Activated naive CD8-positive, alpha-beta T cell treated with anti-CD3 and anti-CD28 coated beads for 36 hours (primary cell): ENCODE results near the gene AMOTL2. TPM values are rescaled to one million over a fixed set of nuclear protein-coding genes. Genes with fewer than 3 reads are reported as not detected.

Experiments
- DNase-seq: peaks from one replicate; pipeline ENCODE4 v3.0.0; 2021
- H3K27ac Mint-ChIP-seq: one replicate; pipeline ENCODE4 v1.8.0; 2022; ENCODE audit warnings: mild to moderate bottlenecking, moderate library complexity, mixed read lengths
- H3K27me3 Mint-ChIP-seq: one replicate; pipeline ENCODE4 v1.8.0; 2022; ENCODE audit warnings: mild to moderate bottlenecking, mixed read lengths
- H3K36me3 Mint-ChIP-seq: one replicate; pipeline ENCODE4 v1.8.0; 2021; ENCODE audit warnings: mild to moderate bottlenecking, mixed read lengths
- H3K4me1 Mint-ChIP-seq: one replicate; pipeline ENCODE4 v1.8.0; 2021; ENCODE audit warnings: mixed read lengths
- H3K4me3 Mint-ChIP-seq: one replicate; pipeline ENCODE4 v1.8.0; 2022; ENCODE audit warnings: mild to moderate bottlenecking, moderate library complexity, mixed read lengths
- H3K9me3 Mint-ChIP-seq: one replicate; pipeline ENCODE4 v1.8.0; 2022; ENCODE audit warnings: mixed read lengths
- total RNA-seq, 2 experiments: library from RNA; stranded (reverse); gene quantifications; one replicate each; pipeline ENCODE4 v1.2.3, GENCODE V29; 2021

Gene AMOTL2
- total RNA-seq, 2 experiments from 2014 or later: not detected

DNA sequence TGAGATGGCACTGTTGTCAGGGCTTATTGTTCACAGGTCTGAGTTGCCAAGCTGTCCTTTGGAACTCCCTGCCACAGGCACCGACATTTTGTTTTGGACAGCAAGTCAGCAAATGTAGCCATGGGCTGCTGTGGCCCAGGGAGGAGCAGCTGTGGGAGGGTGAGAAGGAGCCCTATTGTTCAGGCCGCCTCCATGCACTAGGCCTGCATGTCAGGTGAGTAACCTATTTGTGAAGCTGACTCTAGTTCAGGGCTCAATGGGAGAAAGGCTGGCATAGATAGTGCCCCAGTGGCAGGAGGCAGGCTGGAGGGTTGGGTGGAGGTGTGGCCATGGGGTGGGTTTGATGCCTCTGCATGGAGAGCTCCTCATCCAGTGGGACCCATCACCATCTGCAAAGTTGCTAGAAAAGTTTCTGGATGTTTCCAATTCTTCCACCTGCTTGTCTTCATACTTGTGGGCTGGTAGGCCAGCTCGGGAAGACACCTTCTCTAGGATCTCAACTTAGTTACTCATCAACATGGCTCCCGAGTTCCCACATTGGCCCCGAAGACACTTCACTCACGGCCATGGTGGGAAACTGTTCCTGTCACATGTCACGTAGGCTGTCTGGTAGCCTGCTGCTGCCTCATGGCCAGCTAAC, 19.5 kb downstream of the AMOTL2 start:
- no peak for DNase-seq
- Mint-ChIP-seq H3K27me3 (no peaks in the 10 kb centered on the region), H3K9me3 (no peaks in the 10 kb centered on the region), H3K27ac (no peak overlapping the region), H3K4me1 (no peaks in the 10 kb centered on the region), H3K4me3 (no peak overlapping the region), H3K36me3 (no peaks in the 10 kb centered on the region)

GRCh38 chr3:134353831-134354611, 20.2 kb downstream of the AMOTL2 start:
- H3K4me1 Mint-ChIP-seq: no peaks in the 10 kb centered on the region
- H3K27ac Mint-ChIP-seq: no peak overlapping the region
- H3K9me3 Mint-ChIP-seq: no peaks in the 10 kb centered on the region
- no peak overlapping the region for H3K4me3 Mint-ChIP-seq
- H3K27me3 Mint-ChIP-seq: no peaks in the 10 kb centered on the region
- DNase-seq: no peak
- no peaks in the 10 kb centered on the region for H3K36me3 Mint-ChIP-seq

DNA sequence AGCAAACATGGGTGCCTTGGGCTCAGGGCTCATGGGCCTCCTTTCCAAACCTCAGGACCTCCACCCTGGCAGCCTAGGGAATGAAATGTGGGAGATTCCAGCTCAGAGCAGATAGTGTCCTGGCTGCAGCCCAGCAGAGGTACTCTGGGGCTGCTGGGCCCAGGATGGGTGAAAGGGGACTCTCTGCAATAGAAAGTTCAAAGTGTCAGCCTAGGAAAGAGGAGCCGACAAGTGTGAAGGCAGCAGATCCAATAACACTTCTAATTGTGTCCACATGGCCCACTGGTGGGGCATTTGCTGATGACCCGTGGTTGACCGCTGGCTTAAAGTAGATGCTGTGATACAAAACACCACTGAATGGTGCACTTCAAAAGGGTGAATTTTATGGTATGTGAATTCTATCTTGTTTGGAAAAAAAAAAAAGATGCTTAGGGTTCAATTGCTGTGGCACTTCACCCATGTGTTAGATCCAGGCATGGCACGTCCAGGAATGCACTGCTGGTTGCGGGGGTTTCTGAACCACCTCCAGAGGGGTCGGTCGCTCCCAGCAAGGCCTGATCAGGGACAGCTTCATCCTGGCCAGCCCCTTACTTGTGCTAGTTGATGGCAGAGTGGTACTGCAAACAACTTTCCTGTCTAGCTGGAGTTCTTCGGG, 20.9 kb downstream of the AMOTL2 start:
- no peak overlapping the region for H3K4me3 Mint-ChIP-seq
- no peak for DNase-seq
- no peak overlapping the region for H3K27ac Mint-ChIP-seq
- no peaks in the 10 kb centered on the region for H3K4me1 Mint-ChIP-seq
- no peaks in the 10 kb centered on the region for H3K27me3 Mint-ChIP-seq
- H3K36me3 Mint-ChIP-seq: no peaks in the 10 kb centered on the region
- no peaks in the 10 kb centered on the region for H3K9me3 Mint-ChIP-seq

DNA sequence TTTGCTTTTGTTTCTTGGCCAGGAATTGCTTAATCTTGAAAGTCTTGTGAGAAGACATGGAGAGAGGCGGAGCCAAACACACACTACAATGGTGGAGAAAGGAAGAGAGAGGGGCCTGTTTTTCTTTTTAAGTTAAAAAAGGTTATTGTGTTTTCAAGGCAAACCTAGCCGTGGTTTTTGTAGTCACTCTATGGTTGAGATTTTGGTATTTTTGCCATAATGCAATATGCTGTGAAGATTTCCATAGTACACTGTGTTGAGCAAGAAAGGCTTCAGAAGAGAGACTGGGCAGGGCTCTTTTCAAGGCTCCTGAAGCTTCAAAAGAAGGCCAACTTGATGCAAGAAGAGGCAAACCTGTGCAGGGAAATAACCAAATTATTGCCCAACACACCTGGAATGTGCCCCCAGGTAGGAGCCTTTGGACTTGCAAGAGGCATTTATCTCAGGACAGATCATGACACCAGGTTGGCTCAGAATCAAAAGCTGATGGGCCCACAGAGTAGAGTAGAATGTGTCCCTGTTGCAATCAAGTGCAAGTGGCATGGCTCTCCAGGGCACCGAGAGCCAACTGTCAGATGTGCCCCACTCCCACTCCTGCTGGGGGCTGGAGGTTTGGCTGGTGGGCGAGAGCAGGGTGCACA, 22.1 kb downstream of the AMOTL2 start:
- Mint-ChIP-seq H3K36me3 (no peaks in the 10 kb centered on the region), H3K9me3 (no peaks in the 10 kb centered on the region), H3K27ac (no peak overlapping the region), H3K4me3 (no peak overlapping the region), H3K27me3 (no peaks in the 10 kb centered on the region), H3K4me1 (no peaks in the 10 kb centered on the region)
- no peak for DNase-seq

DNA sequence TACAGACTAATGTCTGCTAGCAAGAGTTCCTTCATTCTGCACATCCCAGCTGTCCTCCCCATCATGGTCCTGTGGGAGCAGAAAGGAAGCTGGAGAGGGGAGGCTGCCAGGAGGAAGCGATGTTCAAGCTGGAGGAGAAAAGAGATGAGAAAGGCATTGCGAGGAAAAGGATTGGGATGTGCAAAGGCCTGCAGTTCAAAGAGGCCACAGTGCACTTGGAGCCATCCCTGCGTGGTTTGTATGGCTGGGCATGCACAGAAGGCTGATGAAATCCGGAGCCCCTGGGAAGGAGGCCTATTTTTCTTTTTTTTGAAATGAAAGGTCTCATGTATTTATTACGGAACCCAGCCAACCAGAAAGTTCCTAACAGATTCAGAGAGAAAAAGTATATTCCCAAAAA, 22.8 kb downstream of the AMOTL2 start:
- Mint-ChIP-seq H3K4me1 (no peaks in the 10 kb centered on the region), H3K4me3 (no peak overlapping the region), H3K36me3 (no peaks in the 10 kb centered on the region), H3K27ac (no peak overlapping the region), H3K27me3 (no peaks in the 10 kb centered on the region), H3K9me3 (peaks cover 7% of the 10 kb centered on the region)
- DNase-seq: no peak

GRCh38 chr3:134350861-134351311, 23.4 kb downstream of the AMOTL2 start:
- Mint-ChIP-seq H3K4me3 (no peak overlapping the region), H3K36me3 (no peaks in the 10 kb centered on the region), H3K27me3 (no peaks in the 10 kb centered on the region), H3K9me3 (peaks cover 7% of the 10 kb centered on the region), H3K27ac (no peak overlapping the region), H3K4me1 (no peaks in the 10 kb centered on the region)
- no peak for DNase-seq

- no peak overlapping the region for H3K27ac Mint-ChIP-seq
- H3K4me1 Mint-ChIP-seq: no peaks in the 10 kb centered on the region
- no peak overlapping the region for H3K4me3 Mint-ChIP-seq
- H3K9me3 Mint-ChIP-seq: peaks cover 7% of the 10 kb centered on the region
- DNase-seq: no peak
- no peaks in the 10 kb centered on the region for H3K27me3 Mint-ChIP-seq
- H3K36me3 Mint-ChIP-seq: no peaks in the 10 kb centered on the region
These were observed 24.0 kb downstream of the AMOTL2 start for GRCh38 chr3:134350266-134350665.

GRCh38 chr3:134348524-134348923, 25.7 kb downstream of the AMOTL2 start:
- Mint-ChIP-seq H3K27me3 (no peaks in the 10 kb centered on the region), H3K36me3 (no peaks in the 10 kb centered on the region)
- no peak for DNase-seq

DNA sequence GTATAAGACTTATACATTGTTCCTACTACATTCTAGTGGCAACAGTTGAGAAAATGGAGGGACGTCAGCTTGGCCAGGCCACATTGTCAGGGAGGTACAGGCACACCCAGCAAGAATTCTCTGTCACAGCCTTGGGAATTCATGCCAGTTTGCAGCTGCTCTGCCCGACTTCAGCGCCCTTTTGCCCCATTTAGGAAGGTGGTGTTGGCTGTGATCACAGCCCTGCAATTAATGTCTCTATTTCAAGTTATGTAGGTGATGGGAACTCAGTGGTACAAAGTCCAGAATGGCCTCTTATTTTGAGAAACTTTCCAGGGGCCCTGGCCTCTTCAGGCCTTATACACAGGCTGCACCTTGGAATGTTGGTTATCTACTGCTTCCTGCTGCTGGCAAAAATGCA, 26.7 kb downstream of the AMOTL2 start:
- Mint-ChIP-seq H3K36me3 (no peaks in the 10 kb centered on the region), H3K27ac (no peak overlapping the region), H3K9me3 (peaks cover 7% of the 10 kb centered on the region), H3K27me3 (no peaks in the 10 kb centered on the region), H3K4me3 (no peak overlapping the region), H3K4me1 (no peaks in the 10 kb centered on the region)
- DNase-seq: no peak

More at GRCh38 chr3:134348524-134348923, 25.7 kb downstream of the AMOTL2 start:
- Mint-ChIP-seq H3K4me3 (no peak overlapping the region), H3K27ac (no peak overlapping the region), H3K4me1 (no peaks in the 10 kb centered on the region), H3K9me3 (peaks cover 7% of the 10 kb centered on the region)

GRCh38 chr3:134346744-134347143, 27.5 kb downstream of the AMOTL2 start:
- Mint-ChIP-seq H3K27me3 (no peaks in the 10 kb centered on the region), H3K4me1 (no peaks in the 10 kb centered on the region), H3K9me3 (peaks cover 7% of the 10 kb centered on the region), H3K36me3 (no peaks in the 10 kb centered on the region), H3K4me3 (no peak overlapping the region), H3K27ac (no peak overlapping the region)
- DNase-seq: no peak

GRCh38 chr3:134345202-134345601, 29.0 kb downstream of the AMOTL2 start:
- H3K27ac Mint-ChIP-seq: no peak overlapping the region
- DNase-seq: no peak
- H3K4me3 Mint-ChIP-seq: no peak overlapping the region
- H3K36me3 Mint-ChIP-seq: no peaks in the 10 kb centered on the region
- H3K4me1 Mint-ChIP-seq: no peaks in the 10 kb centered on the region
- no peaks in the 10 kb centered on the region for H3K27me3 Mint-ChIP-seq
- peaks cover 7% of the 10 kb centered on the region for H3K9me3 Mint-ChIP-seq

- Mint-ChIP-seq H3K27me3 (no peaks in the 10 kb centered on the region), H3K4me3 (no peak overlapping the region), H3K27ac (no peak overlapping the region), H3K36me3 (no peaks in the 10 kb centered on the region), H3K4me1 (no peaks in the 10 kb centered on the region), H3K9me3 (peaks cover 7% of the 10 kb centered on the region)
- DNase-seq: no peak
These were observed 29.7 kb downstream of the AMOTL2 start for GRCh38 chr3:134344560-134344959.

GRCh38 chr3:134342259-134342658, 32.0 kb downstream of the AMOTL2 start:
- H3K36me3 Mint-ChIP-seq: no peaks in the 10 kb centered on the region
- H3K27me3 Mint-ChIP-seq: no peaks in the 10 kb centered on the region
- peaks cover 7% of the 10 kb centered on the region for H3K9me3 Mint-ChIP-seq
- H3K27ac Mint-ChIP-seq: no peak overlapping the region
- H3K4me1 Mint-ChIP-seq: no peaks in the 10 kb centered on the region
- H3K4me3 Mint-ChIP-seq: no peak overlapping the region
- no peak for DNase-seq

DNA sequence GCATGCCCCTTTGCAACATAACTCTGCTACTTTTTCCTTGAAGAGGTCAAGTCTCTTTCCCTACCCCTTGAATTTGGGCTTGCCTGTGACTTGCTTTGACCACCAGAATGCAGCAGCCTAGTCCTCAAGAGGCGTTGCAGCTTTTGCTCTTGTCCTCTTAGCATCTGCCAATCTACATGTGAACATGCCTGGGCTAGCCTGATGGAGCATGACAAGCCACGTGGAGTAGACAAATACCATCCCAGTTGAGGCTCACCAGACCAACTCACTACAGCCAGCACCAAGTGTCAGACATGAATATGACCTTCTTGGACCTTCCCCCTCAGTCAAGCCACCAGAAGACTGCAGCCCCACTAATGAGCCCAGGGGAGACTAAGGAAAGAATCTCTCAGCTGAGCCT, 32.9 kb downstream of the AMOTL2 start:
- H3K4me3 Mint-ChIP-seq: no peak overlapping the region
- no peak for DNase-seq
- H3K9me3 Mint-ChIP-seq: peaks cover under 1% of the 10 kb centered on the region
- no peaks in the 10 kb centered on the region for H3K36me3 Mint-ChIP-seq
- H3K4me1 Mint-ChIP-seq: no peaks in the 10 kb centered on the region
- no peaks in the 10 kb centered on the region for H3K27me3 Mint-ChIP-seq
- H3K27ac Mint-ChIP-seq: no peak overlapping the region

GRCh38 chr3:134340982-134341365, 33.3 kb downstream of the AMOTL2 start:
- no peaks in the 10 kb centered on the region for H3K27me3 Mint-ChIP-seq
- no peak overlapping the region for H3K4me3 Mint-ChIP-seq
- no peaks in the 10 kb centered on the region for H3K9me3 Mint-ChIP-seq
- DNase-seq: no peak
- no peaks in the 10 kb centered on the region for H3K4me1 Mint-ChIP-seq
- H3K36me3 Mint-ChIP-seq: no peaks in the 10 kb centered on the region
- H3K27ac Mint-ChIP-seq: no peak overlapping the region
